ENCODE results near the gene KRT24. TPM values are rescaled to one million over a fixed set of nuclear protein-coding genes. Genes with fewer than 3 reads are reported as not detected.

Gene KRT24
- total and polyA plus RNA-seq, 2 donors (not counting 1 experiment from before 2014, with no cell fraction given) = not detected

DNA sequence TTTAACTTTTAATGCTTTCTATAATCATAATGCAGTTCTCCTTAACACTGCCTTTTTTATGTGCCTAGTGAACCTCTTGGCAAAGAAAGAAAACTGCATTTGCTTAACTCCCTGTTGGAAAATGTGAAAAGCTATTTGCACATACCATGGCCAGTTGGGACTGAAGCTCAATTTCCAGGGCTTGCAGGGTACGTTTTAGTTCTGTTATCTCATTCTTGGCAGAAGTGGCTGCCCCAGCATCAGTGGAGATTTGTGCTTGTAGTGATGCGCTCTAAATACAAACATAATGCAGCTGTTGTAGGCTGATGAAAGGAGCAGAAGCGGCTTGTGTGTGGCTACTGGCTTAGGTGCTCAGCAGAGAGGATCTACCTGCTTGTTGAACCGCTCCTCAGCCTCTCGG is 3.7 kb downstream of the KRT24 start:
- Histone ChIP-seq H3K9me3 (ENCODE audit: control insufficient read depth, insufficient read depth, low read depth, low read length) (no peaks in the 10 kb centered on the region), H3K9ac (ENCODE audit: insufficient read depth, low read length) (no peak overlapping the region), H4K20me1 (ENCODE audit: control insufficient read depth, extremely low read depth, insufficient read depth, low read length) (no peaks in the 10 kb centered on the region), H3K27ac (ENCODE audit: insufficient read depth, low read length) (no peak overlapping the region), H3K4me1 (ENCODE audit: control insufficient read depth, extremely low read depth, insufficient read depth, low read length) (no peaks in the 10 kb centered on the region), H3K36me3 (ENCODE audit: control insufficient read depth, insufficient read depth, low read length) (no peaks in the 10 kb centered on the region), H3K4me2 (ENCODE audit: extremely low read depth, insufficient read depth, low read length) (no peak overlapping the region), H3K27me3 (ENCODE audit: control insufficient read depth, insufficient read depth, low read length) (peaks cover 17% of the 10 kb centered on the region), H2AFZ (ENCODE audit: low read length) (no peak overlapping the region), H3K4me3 (replicated peaks in 1 of 4; ENCODE audit: control extremely low read depth in 1 of 4, insufficient read depth in 1 of 4, low read depth in 3 of 4, low read length in 4 of 4) (no peak overlapping the region), H3K79me2 (ENCODE audit: control insufficient read depth, insufficient read depth, low read length) (no peaks in the 10 kb centered on the region)
- TF ChIP-seq, protein P1, sequence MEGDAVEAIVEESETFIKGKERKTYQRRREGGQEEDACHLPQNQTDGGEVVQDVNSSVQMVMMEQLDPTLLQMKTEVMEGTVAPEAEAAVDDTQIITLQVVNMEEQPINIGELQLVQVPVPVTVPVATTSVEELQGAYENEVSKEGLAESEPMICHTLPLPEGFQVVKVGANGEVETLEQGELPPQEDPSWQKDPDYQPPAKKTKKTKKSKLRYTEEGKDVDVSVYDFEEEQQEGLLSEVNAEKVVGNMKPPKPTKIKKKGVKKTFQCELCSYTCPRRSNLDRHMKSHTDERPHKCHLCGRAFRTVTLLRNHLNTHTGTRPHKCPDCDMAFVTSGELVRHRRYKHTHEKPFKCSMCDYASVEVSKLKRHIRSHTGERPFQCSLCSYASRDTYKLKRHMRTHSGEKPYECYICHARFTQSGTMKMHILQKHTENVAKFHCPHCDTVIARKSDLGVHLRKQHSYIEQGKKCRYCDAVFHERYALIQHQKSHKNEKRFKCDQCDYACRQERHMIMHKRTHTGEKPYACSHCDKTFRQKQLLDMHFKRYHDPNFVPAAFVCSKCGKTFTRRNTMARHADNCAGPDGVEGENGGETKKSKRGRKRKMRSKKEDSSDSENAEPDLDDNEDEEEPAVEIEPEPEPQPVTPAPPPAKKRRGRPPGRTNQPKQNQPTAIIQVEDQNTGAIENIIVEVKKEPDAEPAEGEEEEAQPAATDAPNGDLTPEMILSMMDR (conservative IDR thresholded peaks at IDR 0.05 in 1 of 2, IDR thresholded peaks at IDR 0.05 in 1 of 2; ENCODE audit: low read depth in 1 of 2, low read length in 2 of 2) = no peak
- no peak for TF ChIP-seq EZH2 (IDR thresholded peaks at IDR 0.05; ENCODE audit: low read length, missing control alignments)
- no peak for DNase-seq (ENCODE audit: low read depth in 2 of 2)

DNA sequence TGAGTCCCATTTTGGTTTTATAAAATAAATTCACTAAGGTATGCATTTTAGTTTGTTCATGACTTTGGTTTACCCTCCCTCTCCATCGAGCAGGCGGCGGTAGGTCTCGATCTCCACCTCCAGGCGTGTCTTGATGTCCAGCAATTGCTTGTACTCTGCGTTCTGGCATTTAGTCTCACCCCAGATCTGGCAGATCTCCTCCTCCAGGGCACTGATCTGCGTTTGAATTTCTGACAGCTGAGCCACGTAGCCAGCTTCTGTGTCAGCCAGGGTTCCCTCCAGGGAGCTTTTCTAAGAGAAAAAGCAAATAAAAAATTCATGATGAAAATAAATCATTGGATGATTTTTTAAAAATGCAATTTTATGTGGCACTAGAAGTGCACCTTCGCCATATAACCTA is 4.2 kb downstream of the KRT24 start:
- no peak for DNase-seq (ENCODE audit: low read depth in 2 of 2)
- Histone ChIP-seq H2AFZ (ENCODE audit: low read length) (no peak overlapping the region), H3K27me3 (ENCODE audit: control insufficient read depth, insufficient read depth, low read length) (peaks cover 17% of the 10 kb centered on the region), H3K36me3 (ENCODE audit: control insufficient read depth, insufficient read depth, low read length) (no peaks in the 10 kb centered on the region), H3K4me3 (replicated peaks in 1 of 4; ENCODE audit: control extremely low read depth in 1 of 4, insufficient read depth in 1 of 4, low read depth in 3 of 4, low read length in 4 of 4) (no peak overlapping the region), H3K4me1 (ENCODE audit: control insufficient read depth, extremely low read depth, insufficient read depth, low read length) (no peaks in the 10 kb centered on the region), H3K4me2 (ENCODE audit: extremely low read depth, insufficient read depth, low read length) (no peak overlapping the region), H4K20me1 (ENCODE audit: control insufficient read depth, extremely low read depth, insufficient read depth, low read length) (no peaks in the 10 kb centered on the region), H3K9me3 (ENCODE audit: control insufficient read depth, insufficient read depth, low read depth, low read length) (no peaks in the 10 kb centered on the region), H3K27ac (ENCODE audit: insufficient read depth, low read length) (no peak overlapping the region), H3K79me2 (ENCODE audit: control insufficient read depth, insufficient read depth, low read length) (no peaks in the 10 kb centered on the region), H3K9ac (ENCODE audit: insufficient read depth, low read length) (no peak overlapping the region)
- TF ChIP-seq, protein P1 (conservative IDR thresholded peaks at IDR 0.05 in 1 of 2, IDR thresholded peaks at IDR 0.05 in 1 of 2; ENCODE audit: low read depth in 1 of 2, low read length in 2 of 2) = no peak
- TF ChIP-seq EZH2 (IDR thresholded peaks at IDR 0.05; ENCODE audit: low read length, missing control alignments) = no peak

DNA sequence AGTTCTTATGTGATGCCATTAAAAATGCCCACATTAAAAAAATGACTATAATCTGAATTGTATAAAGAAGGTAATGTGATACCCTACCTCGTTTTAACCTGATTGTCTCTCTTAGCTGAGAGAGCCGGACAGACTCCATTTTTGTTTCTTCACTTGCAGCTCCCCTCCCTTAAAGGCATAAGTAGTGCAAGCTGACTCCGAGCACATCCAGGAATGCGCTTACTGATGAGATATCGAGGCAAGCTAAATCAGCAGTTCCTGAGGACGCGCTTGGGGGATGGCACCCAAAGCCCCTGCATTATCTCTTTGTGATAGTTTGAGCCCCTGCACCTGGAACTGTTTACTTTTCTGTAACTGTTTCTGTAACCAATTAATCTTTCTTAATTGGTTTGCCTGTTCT is 6.3 kb downstream of the KRT24 start:
- Histone ChIP-seq H4K20me1 (ENCODE audit: control insufficient read depth, extremely low read depth, insufficient read depth, low read length) (no peaks in the 10 kb centered on the region), H3K36me3 (ENCODE audit: control insufficient read depth, insufficient read depth, low read length) (no peaks in the 10 kb centered on the region), H3K9ac (ENCODE audit: insufficient read depth, low read length) (no peak overlapping the region), H3K4me1 (ENCODE audit: control insufficient read depth, extremely low read depth, insufficient read depth, low read length) (no peaks in the 10 kb centered on the region), H3K9me3 (ENCODE audit: control insufficient read depth, insufficient read depth, low read depth, low read length) (no peaks in the 10 kb centered on the region), H3K27me3 (ENCODE audit: control insufficient read depth, insufficient read depth, low read length) (peaks cover 17% of the 10 kb centered on the region), H3K27ac (ENCODE audit: insufficient read depth, low read length) (no peak overlapping the region), H3K4me3 (replicated peaks in 1 of 4; ENCODE audit: control extremely low read depth in 1 of 4, insufficient read depth in 1 of 4, low read depth in 3 of 4, low read length in 4 of 4) (no peak overlapping the region), H3K4me2 (ENCODE audit: extremely low read depth, insufficient read depth, low read length) (no peak overlapping the region), H3K79me2 (ENCODE audit: control insufficient read depth, insufficient read depth, low read length) (no peaks in the 10 kb centered on the region), H2AFZ (ENCODE audit: low read length) (no peak overlapping the region)
- TF ChIP-seq, protein P1 (conservative IDR thresholded peaks at IDR 0.05 in 1 of 2, IDR thresholded peaks at IDR 0.05 in 1 of 2; ENCODE audit: low read depth in 1 of 2, low read length in 2 of 2) = no peak
- no peak for TF ChIP-seq EZH2 (IDR thresholded peaks at IDR 0.05; ENCODE audit: low read length, missing control alignments)
- DNase-seq (ENCODE audit: low read depth in 2 of 2) = no peak

Data from fibroblast of lung (primary cell).